ENCODE results near the gene CNTNAP2. TPM values are rescaled to one million over a fixed set of nuclear protein-coding genes. Genes with fewer than 3 reads are reported as not detected.

CNTNAP2 gene
- total RNA-seq, 1 donor from 2014 or later = 2.0 TPM

DNA sequence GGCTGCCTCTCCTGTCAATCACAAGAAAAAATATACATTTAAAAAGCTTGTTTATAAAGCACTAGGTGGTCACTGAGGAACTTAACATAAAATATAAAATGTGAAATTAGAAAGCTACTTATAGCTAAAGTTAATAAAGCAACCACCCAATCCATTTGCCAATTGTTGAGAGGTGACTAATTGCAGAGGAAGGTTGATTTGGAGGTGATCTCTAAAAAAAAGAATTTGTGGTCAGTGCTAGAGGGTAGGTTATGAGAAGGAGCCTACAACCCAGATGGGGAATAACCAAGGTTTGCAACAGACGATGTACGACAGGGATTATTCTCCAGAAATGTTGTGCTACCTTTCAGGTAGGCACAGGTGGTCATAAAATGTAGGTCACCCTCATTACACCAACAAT is 2029.7 kb downstream of the CNTNAP2 start:
- DNase-seq (ENCODE audit: low spot score) (no peak), ATAC-seq (no peak)

DNA sequence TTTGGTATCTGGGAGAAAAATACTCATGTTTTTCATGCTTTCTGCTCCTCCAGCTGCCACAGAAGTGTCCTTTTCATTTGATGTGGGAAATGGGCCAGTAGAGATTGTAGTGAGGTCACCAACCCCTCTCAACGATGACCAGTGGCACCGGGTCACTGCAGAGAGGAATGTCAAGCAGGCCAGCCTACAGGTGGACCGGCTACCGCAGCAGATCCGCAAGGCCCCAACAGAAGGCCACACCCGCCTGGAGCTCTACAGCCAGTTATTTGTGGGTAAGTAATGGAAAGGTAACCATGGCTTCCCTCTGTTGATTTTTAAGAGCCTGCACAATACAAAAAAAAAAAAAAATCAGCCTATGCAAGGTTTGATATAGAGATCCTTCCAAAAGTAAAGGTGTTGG is 2030.8 kb downstream of the CNTNAP2 start:
- no peak for ATAC-seq
- DNase-seq (ENCODE audit: low spot score) = no peak

DNA sequence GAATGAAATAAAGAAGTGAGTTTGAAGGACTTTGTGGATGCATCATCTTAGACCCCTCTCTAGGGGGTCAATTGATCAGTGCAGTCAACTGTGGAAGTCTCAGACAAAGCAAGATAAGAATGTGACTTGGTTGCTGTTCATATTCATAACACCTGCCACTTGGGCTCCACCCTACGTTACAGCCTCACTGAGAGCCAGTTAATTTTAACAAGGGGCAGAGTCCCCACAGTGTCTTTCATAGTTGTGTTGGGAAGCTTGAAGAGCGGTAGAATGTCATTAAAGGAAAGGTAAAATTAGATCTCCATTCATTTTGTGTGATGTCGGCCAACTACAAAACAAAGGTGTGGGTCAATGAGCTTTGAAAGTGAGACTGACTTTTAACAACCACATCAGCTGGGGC is 2031.9 kb downstream of the CNTNAP2 start:
- DNase-seq (ENCODE audit: low spot score) (no peak), ATAC-seq (no peak)

DNA sequence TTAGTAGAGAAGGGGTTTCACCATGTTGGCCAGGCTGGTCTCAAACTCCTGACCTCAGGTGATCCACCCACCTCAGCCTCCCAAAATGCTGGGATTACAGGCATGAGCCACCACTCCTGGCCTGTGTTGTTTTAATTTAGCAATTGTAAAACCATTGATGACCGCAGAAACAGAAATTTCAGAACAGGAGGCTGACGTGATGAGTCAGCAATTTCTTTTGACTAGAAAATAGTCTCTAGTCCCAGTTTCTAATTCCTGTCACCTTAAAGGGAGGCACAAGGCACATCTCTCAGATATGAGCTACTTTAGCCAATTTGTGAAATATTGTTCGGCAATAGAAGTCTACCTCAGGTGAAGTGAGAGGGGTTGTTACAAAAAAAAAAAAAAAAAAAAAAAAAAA is 2033.1 kb downstream of the CNTNAP2 start:
- no peak for DNase-seq (ENCODE audit: low spot score)
- ATAC-seq = no peak

DNA sequence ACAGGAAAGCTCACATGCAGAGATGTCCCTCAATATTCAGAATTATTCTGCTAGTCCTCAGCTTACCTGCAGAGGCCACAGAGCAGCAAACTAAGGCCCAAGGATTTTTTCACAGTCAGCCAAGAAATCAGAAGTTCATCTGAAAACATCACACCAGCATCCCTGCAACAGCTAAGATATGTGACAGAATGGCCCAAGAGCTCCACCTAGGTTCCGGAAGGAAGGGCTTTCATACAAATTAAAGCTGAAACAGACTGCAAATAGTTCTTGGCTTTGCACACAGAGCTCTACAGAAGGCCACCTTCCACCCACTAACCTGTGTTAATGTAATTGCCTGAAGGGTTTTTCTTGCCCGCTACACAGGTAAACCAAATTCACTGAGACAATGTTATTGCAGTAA is 2035.2 kb downstream of the CNTNAP2 start:
- no peak for ATAC-seq
- DNase-seq (ENCODE audit: low spot score) = no peak

DNA sequence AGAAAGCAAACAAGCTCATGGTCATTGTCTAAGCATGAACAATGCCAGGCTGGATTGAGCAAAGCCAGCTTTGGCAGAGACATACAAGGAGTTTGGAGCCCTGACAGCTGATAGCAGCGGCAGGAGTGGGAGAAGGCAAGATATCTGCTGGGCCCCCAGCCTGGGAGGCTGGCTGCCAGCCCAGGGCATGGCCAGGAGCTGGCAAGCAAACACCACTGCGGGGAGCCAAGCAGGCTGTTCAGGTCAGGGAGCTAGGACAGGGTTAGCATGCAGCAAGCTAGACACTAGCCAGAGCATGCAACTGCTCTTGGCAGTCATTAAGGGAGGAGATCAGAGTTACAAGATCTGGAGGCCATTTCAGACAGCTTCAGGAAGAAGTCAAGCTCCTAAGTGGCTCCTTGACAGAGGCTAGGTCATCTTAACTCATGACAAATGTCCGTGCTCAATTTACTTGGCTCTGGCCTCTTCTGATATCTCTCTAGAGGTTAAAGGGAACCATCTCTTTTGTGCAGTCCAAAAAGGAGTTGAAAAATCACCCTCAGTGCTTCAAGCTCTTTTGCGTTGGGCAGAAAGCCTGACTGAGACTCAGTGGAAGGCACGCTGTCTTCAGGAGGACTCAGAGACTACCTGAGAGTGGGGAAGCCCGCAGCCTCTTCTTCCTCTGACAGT is 2037.1 kb downstream of the CNTNAP2 start:
- ATAC-seq (peak; percentile 97), DNase-seq (ENCODE audit: low spot score) (peak; percentile 97)

DNA sequence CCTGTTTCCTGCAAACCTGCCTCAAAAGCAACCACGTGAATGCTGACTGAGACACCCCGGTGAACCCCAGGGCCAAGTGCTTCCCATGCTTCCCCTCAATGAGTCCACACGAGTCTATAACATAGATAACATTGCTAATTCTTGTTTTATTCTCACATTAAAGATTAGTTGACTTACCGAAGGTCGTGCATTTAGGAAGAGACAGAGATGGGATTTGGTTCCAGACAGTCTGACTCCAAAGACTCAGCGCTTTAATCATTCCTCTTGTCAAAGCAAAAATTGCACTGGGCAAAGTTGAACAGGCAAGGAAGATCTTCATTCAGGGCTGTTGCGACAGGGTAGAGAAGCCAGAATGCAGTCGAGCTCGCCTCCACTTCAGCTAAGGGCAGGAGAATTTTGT is 2038.4 kb downstream of the CNTNAP2 start:
- ATAC-seq (no peak), DNase-seq (ENCODE audit: low spot score) (no peak)

DNA sequence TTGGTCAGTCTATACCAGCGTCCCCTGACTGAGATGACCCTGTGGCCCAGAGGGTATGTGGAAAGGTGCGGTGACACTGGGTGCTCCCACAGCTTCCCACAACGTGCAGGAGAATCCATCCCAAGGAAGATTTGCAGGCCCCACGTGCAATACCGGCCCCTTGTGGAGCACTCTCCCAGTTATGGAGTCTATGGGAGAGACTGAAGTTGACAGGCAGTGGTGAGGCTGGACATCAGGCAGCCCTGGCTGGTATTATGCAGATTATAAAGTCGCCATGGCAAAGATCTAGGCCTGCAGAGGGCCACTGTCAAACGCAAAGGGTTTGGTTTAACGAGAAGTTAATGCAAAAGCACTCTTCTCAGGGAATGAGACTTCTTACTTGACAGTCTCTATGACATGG is 2039.2 kb downstream of the CNTNAP2 start:
- ATAC-seq (no peak), DNase-seq (ENCODE audit: low spot score) (no peak)

DNA sequence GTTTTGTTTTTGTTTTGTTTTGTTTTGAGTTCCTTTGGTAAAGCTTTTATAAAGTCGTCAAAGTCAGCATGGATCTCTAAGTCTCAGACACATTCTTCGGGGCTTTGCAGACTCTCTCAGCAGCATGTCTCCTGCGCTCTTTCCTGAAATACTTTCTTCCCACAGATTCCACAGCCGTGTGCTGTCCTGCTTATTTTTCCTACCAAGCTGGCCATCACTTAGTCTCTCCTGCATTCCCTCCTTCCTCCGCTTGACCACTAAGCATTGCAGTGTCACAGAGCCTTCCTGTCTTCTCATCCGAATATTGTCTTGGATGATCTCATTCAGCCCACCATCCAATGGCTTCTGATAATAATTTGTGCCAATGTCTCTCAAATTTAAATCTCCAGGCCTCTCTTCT is 2039.6 kb downstream of the CNTNAP2 start:
- no peak for DNase-seq (ENCODE audit: low spot score)
- ATAC-seq = no peak

DNA sequence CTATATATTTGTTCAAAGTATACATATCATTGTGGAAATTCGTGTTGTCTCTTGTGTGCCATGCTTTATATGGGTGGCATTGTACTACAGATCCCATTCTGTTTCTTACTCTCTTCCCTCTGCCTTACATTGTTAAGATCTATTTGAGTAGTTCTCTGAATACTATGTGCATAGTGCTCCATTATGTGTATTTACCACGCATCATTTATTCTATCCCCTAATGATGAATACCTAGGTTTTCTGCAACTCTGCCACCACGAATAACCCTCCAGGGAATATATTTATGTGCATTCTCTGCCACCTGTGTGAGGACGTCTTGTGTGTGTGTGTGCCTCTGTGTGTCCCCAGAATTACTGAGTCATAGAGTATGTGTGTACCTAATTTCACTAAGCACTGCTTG is 2042.7 kb downstream of the CNTNAP2 start:
- ATAC-seq (no peak), DNase-seq (ENCODE audit: low spot score) (no peak)

DNA sequence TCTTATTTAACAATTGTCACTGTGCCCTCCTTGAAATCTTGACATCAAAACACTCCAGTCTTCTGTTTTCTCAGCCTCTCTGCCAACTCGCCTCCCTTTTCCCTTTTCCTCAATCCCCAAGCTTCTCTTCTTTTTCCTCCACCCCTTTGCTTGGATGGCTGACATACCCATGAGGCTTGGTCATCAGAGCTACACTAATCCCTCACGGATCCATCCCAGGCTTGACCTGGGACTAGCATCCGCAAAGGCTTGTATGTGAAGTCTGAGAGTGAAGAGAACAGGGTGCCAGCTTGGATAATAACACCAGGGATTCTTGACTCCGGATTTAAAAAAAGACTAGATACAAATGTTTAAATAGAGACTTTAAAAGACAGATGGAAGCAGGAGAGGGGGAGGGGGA is 2045.2 kb downstream of the CNTNAP2 start:
- DNase-seq (ENCODE audit: low spot score) = no peak
- no peak for ATAC-seq

DNA sequence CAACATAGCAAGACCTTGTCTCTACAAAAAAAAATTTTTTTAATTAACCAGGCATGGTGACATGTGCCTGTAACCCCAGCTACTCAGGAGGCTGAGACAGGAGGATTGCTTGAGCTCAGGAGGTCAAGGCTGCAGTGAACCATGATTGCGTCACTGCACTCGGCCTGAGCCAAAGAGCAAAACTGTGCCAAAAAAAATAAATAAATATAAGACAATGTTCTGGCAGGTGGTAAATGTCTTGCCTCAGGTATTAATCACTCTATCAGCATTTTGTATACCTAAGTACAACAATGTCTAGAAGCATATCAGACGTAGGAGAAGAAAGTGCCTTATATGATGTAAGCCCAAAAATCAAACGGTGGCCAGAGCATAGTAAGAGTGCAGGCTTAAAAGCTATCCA is 2046.2 kb downstream of the CNTNAP2 start:
- ATAC-seq (no peak), DNase-seq (ENCODE audit: low spot score) (no peak)

DNA sequence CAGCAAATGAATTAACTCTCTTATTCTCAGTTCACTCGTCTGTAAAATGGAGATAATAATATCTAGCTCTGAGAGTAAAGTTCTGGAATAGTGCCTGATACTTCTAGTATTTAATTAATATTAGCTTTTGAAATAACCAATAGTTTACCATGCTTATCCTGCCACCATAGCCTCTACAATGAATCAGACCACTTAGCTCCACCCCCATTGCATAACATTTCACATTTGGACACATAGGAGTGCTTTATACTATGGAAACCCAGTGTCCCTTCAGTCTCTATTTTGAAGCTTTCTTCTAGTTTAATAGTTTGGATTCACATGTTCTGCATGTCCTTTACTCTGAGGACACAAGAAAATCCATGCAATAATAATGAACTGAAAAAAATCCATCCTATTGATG is 2046.6 kb downstream of the CNTNAP2 start:
- no peak for ATAC-seq

DNA sequence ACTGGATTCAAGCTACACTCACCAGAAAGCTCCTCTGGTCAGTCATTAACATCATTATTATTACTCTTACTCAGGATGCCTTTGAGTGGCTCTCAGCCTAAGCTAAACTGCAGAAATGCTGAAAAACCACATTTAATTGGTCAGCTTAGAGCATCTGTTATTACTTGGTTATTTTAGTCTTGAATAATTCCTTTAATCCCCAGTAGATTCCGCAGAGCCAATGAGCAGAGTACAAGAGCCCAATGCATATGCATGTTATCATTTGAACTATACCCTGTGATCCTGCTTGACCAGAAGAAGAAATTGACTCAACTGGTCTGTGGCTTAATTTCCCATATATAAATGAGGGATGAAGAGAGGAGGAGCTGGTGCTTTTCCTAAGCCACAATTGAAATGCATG is 2056.3 kb downstream of the CNTNAP2 start:
- DNase-seq (ENCODE audit: low spot score) = no peak

More for the DNA sequence above, 2046.6 kb downstream of the CNTNAP2 start:
- DNase-seq (ENCODE audit: low spot score) = no peak

DNA sequence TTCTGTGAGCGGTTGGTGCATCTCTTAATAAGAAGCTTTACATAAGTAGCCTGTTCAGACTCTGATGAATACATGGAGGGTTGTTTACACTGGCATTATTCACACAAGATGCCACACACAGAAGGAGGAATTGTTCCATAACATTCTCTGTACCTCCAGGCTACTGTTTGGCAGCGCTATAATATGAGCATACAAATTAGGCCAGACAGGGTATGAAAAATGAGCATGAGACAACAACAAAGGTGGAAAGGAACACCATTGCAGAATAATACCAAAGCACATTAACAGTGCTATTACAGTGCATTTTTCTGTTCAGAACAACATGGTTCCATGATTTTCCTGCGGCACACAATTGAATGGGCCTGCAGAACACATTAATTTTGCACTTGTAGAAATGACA is 2056.8 kb downstream of the CNTNAP2 start:
- DNase-seq (ENCODE audit: low spot score) (no peak), ATAC-seq (no peak)

More for the DNA sequence above, 2056.3 kb downstream of the CNTNAP2 start:
- no peak for ATAC-seq

DNA sequence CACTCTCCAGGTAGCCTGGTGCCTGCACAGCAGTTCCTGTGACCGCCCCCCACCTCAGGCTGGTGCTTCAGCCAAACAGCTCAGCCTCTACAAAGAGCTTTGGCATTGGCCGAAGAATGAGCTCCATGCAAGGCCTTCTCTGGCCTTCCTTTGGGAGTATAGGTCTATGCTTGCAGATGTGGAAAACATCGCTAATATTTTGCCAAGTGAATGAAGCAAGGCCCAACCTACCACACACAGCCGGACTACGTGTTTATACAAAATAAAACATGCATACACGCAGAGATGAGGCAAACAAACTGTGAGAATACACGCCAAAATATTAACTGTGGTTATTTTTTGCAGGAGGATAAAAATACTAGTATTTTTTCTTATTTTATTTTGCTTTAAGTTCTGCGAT is 2057.8 kb downstream of the CNTNAP2 start:
- ATAC-seq = no peak
- DNase-seq (ENCODE audit: low spot score) = no peak

DNA sequence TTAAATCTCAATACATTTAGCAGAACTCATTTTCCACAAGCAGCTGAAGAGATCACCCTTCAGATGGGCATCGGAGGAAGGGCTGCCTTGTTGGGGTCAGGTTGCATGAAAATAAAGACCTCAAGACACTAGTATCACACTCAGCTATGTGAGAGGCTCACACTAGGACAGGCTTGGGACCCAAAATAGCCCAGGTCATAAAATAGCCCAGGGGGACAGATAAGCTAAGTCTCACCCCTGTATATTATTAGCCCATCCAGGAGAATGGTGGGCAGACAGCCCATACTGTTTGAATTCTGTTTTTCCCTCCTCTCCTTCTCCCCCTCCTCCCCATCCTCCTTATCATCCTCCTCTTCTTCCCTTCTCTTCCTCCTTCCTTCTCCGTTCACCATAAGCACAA is 2058.9 kb downstream of the CNTNAP2 start:
- ATAC-seq (no peak), DNase-seq (ENCODE audit: low spot score) (no peak)

DNA sequence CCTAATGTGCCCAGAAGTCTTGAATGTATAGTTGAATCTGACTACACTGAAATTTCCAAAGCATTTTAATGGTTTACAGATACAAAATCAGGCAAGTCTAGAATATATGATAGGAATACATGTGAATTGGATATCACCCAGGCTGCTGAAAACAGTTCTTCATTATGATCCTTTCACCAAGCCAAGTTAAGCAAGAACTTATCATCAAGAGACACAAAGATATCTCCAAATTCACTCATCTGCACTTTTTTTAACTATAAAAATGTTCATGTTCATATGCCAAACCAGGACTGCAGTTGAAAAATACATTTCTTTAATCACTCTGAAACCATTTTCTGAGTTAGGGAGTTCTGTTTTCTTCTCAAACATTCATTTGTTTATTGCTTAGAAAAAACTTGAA is 2061.4 kb downstream of the CNTNAP2 start:
- DNase-seq (ENCODE audit: low spot score) (no peak), ATAC-seq (no peak)

DNA sequence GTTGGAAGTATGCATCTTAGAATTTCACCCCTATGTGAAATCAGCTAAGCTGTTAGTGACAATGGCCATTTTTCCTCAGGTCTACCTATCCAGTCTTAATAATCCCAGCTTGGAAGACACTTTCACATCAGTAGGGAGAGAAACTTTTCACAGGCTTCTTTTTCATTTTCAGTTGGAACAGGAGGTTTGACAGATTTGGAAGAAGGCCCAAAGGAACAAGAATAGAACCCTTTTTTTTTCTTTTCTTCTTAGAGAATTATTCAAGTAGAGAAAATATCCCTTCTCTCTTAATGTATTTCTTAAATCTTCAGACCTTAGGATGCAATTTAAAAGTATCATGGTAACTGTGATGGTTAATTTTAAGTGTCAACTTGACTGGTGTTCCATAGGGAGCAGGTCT is 2063.5 kb downstream of the CNTNAP2 start:
- no peak for DNase-seq (ENCODE audit: low spot score)
- no peak for ATAC-seq

DNA sequence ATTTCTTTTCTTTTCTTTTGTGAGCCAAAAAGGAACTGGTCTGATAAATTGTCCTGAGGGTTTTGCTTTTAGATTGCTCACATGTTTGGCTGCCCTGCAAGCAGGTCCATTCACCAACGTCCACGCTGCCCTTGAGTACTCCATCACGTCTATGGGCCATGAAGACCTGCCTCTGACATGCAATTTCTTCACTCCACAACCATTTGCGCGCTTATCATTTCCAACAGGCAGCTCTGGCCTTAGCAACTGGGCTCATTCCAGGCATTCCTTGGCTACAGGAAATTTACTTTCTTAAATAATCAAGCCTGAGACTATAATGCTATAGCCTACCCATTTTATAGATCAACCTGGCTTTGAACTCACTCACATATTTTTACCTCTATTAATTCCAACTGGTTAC is 2065.7 kb downstream of the CNTNAP2 start:
- DNase-seq (ENCODE audit: low spot score) (no peak), ATAC-seq (no peak)

DNA sequence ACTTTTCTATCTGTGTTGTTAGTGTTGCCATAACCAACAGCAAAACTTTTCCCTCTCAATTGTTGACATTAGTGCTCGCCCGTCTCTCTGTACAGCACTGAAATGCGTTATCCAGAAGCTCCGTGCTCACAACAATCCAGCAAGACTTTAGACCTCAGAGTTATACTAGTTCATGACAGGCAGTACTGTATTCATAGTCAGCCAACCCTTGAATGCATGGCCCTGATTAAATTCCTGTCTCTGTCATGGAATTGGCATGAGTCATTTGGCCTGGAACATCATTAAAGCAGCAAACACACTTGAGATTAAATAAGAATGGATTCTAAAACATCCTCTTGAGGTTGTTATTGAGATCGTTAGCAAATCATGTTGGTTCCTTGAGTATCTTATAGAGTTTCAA is 2068.4 kb downstream of the CNTNAP2 start:
- DNase-seq (ENCODE audit: low spot score) = no peak
- ATAC-seq = no peak

DNA sequence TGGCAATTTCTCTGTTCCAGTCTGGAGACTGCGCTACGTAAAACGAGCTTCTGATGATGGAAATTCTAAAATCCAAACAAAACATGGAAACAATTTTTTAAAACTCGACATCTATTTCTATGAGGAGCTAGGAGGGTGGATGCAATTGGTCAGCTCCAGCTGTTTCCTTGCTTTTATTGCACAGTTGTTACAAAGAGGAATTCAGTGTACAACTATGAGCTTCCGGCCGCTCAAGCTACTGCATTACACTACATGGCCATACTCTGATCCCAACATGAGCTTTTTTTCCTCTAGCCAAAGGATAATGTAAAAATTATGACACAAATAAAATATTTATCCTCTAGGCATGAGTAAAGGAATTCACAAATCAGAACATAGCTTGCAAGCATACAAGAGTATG is 2070.9 kb downstream of the CNTNAP2 start:
- DNase-seq (ENCODE audit: low spot score) = no peak

DNA sequence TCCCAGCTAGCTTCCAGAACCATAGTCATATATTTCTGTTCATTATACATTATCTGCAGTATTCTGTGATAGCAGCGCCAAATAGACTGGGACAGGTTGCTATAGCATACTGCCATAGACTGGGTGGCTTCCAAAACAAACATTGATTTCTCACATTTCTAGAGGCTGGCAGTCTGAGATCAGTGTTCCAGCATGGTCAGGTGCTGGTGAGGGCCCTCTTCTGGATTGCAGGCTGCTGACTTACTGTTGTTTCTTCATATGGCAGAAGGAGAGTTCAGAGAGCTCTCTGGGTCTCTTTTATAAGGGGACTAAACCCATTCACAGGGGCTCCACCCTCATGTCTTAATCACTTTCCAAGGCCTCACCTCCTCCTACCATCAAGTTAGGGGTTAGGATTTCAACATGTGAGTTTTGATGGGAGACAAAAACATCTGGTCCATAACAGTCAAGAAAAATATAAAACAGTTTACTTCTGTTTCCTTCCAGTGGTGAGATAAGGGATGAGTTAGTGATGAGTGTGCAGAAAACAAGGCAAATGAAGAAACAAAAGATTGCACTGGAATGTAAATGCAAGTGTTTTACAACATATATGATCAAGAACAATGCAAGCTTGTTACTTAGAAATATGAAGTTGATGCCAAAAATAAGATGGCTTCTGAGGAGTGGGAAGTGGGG is 2074.9 kb downstream of the CNTNAP2 start:
- ATAC-seq (no peak), DNase-seq (ENCODE audit: low spot score) (no peak)

More for the DNA sequence above, 2070.9 kb downstream of the CNTNAP2 start:
- no peak for ATAC-seq

Data from left lobe of liver (tissue), 2 donors.